Gastroesophageal sphincter (tissue), 4 donors: Measurements from ENCODE around the gene AFAP1. TPM values are rescaled to one million over a fixed set of nuclear protein-coding genes. Genes with fewer than 3 reads are reported as not detected.

ENCODE experiments used
- ATAC-seq: fragments of 150-250 bp; one replicate; pipeline ENCODE4 v1.9.1; 2016; ENCODE audit warnings: mild to moderate bottlenecking, moderate library complexity
- H3K27ac ChIP-seq, 4 donors: fragments of 200-600 bp; sonication (generic) in 3 of 4; 1 replicate in 3 of 4; 2 replicates in 1 of 4; pipeline ENCODE4 v1.5.1; 2016 to 2019
- H3K27me3 ChIP-seq: fragments of 200-600 bp; sonication (generic); one replicate; pipeline ENCODE4 v1.5.1; 2019
- H3K36me3 ChIP-seq, 2 donors: fragments of 200-600 bp; sonication (generic); one replicate each; pipeline ENCODE4 v1.5.1; 2019; ENCODE audit warnings: control low read depth in 1 of 2
- H3K4me1 ChIP-seq, 3 donors: fragments of 200-600 bp; sonication (generic); 1 replicate in 2 of 3; 2 replicates in 1 of 3; pipeline ENCODE4 v1.5.1; 2016 to 2019; ENCODE audit warnings: control low read depth in 2 of 3
- H3K4me3 ChIP-seq, 2 donors: fragments of 200-600 bp; sonication (generic); one replicate each; pipeline ENCODE4 v1.5.1; 2019; ENCODE audit warnings: mild to moderate bottlenecking in 1 of 2, moderate library complexity in 1 of 2
- H3K9me3 ChIP-seq, 3 donors: fragments of 200-600 bp; sonication (generic); one replicate each; pipeline ENCODE4 v1.5.1; 2017 to 2019; ENCODE audit warnings: control low read depth in 2 of 3
- CTCF ChIP-seq, 4 experiments: fragments of 200-600 bp in 2 of 4; fragments of 450-650 bp in 2 of 4; sonication (generic) in 1 of 4; IDR thresholded peaks; one replicate each; pipeline ENCODE4 v1.5.1; 2017 to 2019; ENCODE audit warnings: antibody characterized with exemption in 4 of 4, mild to moderate bottlenecking in 2 of 4, moderate library complexity in 2 of 4
- EP300 ChIP-seq: sonication (generic); formaldehyde crosslinking; IDR thresholded peaks from one replicate; pipeline ENCODE4 v1.6.1; 2017; ENCODE audit warnings: antibody characterized with exemption, mild to moderate bottlenecking
- POLR2A ChIP-seq, 2 donors: fragments of 450-650 bp; IDR thresholded peaks; one replicate each; pipeline ENCODE4 v1.6.1; 2017; ENCODE audit warnings: antibody characterized with exemption in 2 of 2, mild to moderate bottlenecking in 2 of 2, moderate library complexity in 1 of 2
- POLR2AphosphoS5 ChIP-seq: sonication (generic); formaldehyde crosslinking; IDR thresholded peaks from one replicate; pipeline ENCODE4 v1.6.1; 2017; ENCODE audit warnings: antibody characterized with exemption
- WGBS, 2 donors: methylation state at CpG; one replicate each; pipeline ENCODE4 v1.1.5; 2018; ENCODE audit warnings: low coverage in 1 of 2; 5-methylcytosine and 5-hydroxymethylcytosine counted together
- total RNA-seq, 4 donors: library from RNA; depleted of rRNA; stranded (reverse); fragments of >200 nt; gene quantifications; one replicate each; pipeline ENCODE4 v1.1.0, GENCODE V29; 2016

Gene AFAP1
- total RNA-seq, 4 donors from 2014 or later = 32.0 to 79.7 (median 48.1) TPM

DNA sequence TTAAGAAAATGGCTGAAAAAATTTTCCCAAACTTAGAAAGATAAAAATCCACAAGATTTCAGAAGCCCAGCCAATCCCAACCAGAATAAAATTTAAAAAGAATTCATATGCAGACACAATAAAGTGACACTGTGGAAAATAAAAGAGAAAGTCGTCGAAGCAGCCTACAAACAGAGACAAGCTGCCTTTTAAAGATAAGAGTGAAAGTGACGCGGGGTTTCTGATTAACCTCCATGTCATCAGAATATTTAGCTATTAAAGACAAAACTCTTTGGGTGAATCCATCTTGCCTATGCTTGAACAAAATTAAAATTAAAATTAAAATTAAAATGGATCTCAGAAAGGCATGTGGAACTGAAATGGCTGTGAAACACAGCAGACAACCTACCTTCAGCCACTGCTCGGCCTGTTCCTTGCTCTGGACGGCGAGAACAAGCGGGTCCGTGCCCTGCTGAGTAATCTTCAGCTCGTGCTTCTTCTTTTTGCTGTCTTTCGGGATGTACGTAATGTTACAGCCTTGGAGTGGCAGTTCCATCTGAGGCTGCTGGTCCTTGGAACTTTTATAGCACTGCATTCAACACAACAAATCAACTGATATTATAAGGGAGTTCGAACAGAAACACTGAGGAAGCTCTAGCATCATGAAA is 101.4 kb downstream of the AFAP1 start:
- Histone ChIP-seq H3K4me1 (peaks cover 3 to 23% (median 8%) of the 10 kb centered on the region in 3 donors), H3K27me3 (no peaks in the 10 kb centered on the region), H3K36me3 (peaks cover 0 to 31% of the 10 kb centered on the region in 2 donors), H3K27ac (no peak overlapping the region), H3K9me3 (no peaks in the 10 kb centered on the region), H3K4me3 (no peak overlapping the region)
- WGBS, 2 donors = 86 to 98% methylated on average over 8 to 13 of the region's 13 CpGs
- no peak for ATAC-seq
- TF ChIP-seq POLR2AphosphoS5 (no peak), POLR2A (IDR thresholded peaks at IDR 0.05) (no peak), CTCF (IDR thresholded peaks at IDR 0.05) (no peak), EP300 (no peak)

GRCh38 chr4:7837597-7838135 is 102.0 kb downstream of the AFAP1 start:
- Histone ChIP-seq H3K27ac (peak overlapping the region in 1 of 4 donors; percentile 22), H3K36me3 (peaks cover 0 to 31% of the 10 kb centered on the region in 2 donors), H3K4me3 (no peak overlapping the region), H3K27me3 (no peaks in the 10 kb centered on the region), H3K9me3 (no peaks in the 10 kb centered on the region), H3K4me1 (peaks cover 0 to 17% (median 5%) of the 10 kb centered on the region in 3 donors)
- 81 to 84% methylated on average over 4 to 6 of the region's 6 CpGs for WGBS, 2 donors
- ATAC-seq = no peak
- TF ChIP-seq EP300 (no peak), POLR2A (IDR thresholded peaks at IDR 0.05) (no peak), POLR2AphosphoS5 (no peak), CTCF (IDR thresholded peaks at IDR 0.05) (no peak)

DNA sequence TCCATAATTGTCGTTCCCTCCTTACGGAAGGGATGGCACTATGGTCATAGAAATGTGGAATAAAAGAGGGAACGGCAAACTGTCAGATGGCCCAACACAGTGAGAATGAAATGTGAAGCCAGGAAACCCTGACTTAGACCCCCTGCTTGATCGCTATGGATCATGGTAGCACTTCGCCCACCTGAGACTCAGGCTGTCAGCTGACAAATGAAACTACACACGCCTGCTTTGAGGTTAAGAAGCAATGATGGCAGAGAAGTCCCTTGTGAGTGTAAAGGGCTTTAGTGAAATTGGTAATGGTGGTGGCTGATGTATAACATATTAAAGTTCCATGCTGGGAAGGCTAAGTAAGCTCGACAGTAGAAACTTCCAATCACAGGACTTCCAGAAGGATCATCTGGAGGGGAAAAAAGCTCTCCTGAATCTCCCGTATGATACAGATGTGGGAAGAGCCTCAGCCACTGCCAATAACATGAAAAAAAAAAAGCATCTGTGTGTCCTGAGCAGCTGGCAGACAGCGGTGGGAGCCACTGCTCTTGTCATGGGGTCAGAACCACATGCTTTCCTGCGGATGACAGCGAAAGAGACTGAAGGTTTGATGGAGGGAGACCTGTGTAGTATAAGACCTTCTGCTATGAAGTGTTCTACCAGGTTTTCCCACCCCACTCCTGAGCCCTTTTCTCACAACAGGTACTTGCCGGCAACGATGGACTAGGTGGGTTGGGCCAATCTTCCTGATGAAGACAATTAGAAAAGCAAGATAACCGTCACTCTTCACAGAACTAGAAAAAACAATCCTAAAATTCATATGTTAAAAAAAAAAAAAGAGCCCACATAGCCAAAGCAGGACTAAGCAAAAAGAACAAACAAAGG is 107.6 kb downstream of the AFAP1 start:
- Histone ChIP-seq H3K27me3 (no peaks in the 10 kb centered on the region), H3K4me3 (no peak overlapping the region), H3K27ac (peak overlapping the region; percentile 21 to 83 (median 57)), H3K9me3 (no peaks in the 10 kb centered on the region), H3K4me1 (peaks cover 3 to 46% (median 16%) of the 10 kb centered on the region in 3 donors), H3K36me3 (peaks cover 0 to 35% of the 10 kb centered on the region in 2 donors)
- 69 to 84% methylated on average over 6 to 14 of the region's 14 CpGs for WGBS, 2 donors
- no peak for ATAC-seq
- TF ChIP-seq POLR2AphosphoS5 (no peak), CTCF (IDR thresholded peaks at IDR 0.05) (no peak), POLR2A (IDR thresholded peaks at IDR 0.05) (no peak), EP300 (no peak)

DNA sequence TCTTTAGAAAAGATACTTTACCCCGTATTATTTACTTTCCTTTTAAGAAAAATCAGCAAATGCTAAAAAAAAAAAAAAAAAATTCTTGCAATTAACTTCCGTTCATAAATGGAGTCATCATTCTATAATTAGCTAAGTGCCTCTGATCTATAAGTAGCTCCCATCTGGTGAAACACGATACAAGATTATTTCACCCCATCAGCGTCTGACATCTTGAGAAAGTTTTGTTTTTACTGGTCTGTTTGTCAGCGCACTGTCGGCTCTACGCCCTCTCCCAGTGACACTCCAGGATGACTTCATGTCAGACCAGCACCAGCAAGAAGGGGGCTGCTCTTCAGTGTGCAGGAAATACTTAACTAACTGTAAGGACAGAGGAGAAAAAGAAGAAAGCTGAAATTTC is 108.3 kb downstream of the AFAP1 start:
- no peaks in the 10 kb centered on the region for H3K27me3 ChIP-seq
- H3K9me3 ChIP-seq = no peaks in the 10 kb centered on the region
- H3K36me3 ChIP-seq = peaks cover 0 to 39% of the 10 kb centered on the region in 2 donors
- peaks cover 3 to 50% (median 16%) of the 10 kb centered on the region in 3 donors for H3K4me1 ChIP-seq
- no peak for TF ChIP-seq POLR2AphosphoS5
- peak overlapping the region; percentile 21 to 84 (median 76) for H3K27ac ChIP-seq
- H3K4me3 ChIP-seq = no peak overlapping the region
- WGBS, 2 donors = 32 to 48% methylated on average over 7 of the region's 7 CpGs
- ATAC-seq = no peak

DNA sequence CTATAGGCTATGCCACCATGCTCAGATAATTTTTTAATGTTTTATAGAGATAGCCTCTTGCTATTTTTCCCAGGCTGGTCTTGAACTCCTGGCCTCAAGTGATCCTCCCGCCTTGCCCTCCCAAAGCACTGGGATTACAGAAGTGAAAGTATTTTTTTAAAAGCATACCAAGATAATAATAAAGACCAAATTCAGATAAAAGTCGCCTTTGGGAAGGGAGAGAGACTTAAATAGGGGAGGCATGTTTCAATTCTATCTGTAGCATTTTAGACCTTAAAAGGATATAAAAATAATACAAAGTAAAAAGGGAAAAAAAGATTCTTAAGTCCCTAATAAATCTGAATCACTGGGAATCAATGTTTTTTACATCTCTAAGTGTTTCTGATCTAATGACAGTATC is 108.9 kb downstream of the AFAP1 start:
- H3K36me3 ChIP-seq = peaks cover 0 to 45% of the 10 kb centered on the region in 2 donors
- ATAC-seq = no peak
- TF ChIP-seq POLR2A (IDR thresholded peaks at IDR 0.05) (no peak), EP300 (no peak), POLR2AphosphoS5 (no peak), CTCF (IDR thresholded peaks at IDR 0.05) (no peak)
- no peaks in the 10 kb centered on the region for H3K27me3 ChIP-seq
- H3K4me1 ChIP-seq = peaks cover 3 to 56% (median 16%) of the 10 kb centered on the region in 3 donors
- WGBS, 2 donors = 47 to 67% methylated on average over 1 to 2 of the region's 2 CpGs
- no peaks in the 10 kb centered on the region for H3K9me3 ChIP-seq
- peak overlapping the region; percentile 49 to 84 (median 76) for H3K27ac ChIP-seq
- H3K4me3 ChIP-seq = no peak overlapping the region
